GM11168 (cell line): Measurements from ENCODE around the gene EPHA2.

ENCODE experiments used
- in situ Hi-C: fragments of 300-500 bp; cut with MboI; formaldehyde crosslinking; loops from one replicate; pipeline ENCODE4 v1.12.0; 2022; ENCODE audit warnings: low sequenced_read_pairs; ENCODE audit not compliant: unreplicated experiment

Gene EPHA2

GRCh38 chr1:16125088-16125470 is 30.8 kb downstream of the EPHA2 start:
- in situ Hi-C loops: no loop called here

- in situ Hi-C loops: no loop called here
Measured at GRCh38 chr1:16124377-16125087, 31.3 kb downstream of the EPHA2 start.

GRCh38 chr1:16122916-16123315 is 33.0 kb downstream of the EPHA2 start:
- in situ Hi-C loops: no loop called here

GRCh38 chr1:16122350-16122881 is 33.5 kb downstream of the EPHA2 start:
- in situ Hi-C loops: no loop called here

GRCh38 chr1:16120940-16121410 is 34.9 kb downstream of the EPHA2 start:
- in situ Hi-C loops: no loop called here

- in situ Hi-C loops: no loop called here
Measured at GRCh38 chr1:16120407-16120806, 35.5 kb downstream of the EPHA2 start.

GRCh38 chr1:16119926-16120325 is 35.9 kb downstream of the EPHA2 start:
- in situ Hi-C loops: no loop called here

- in situ Hi-C loops: no loop called here
Measured at GRCh38 chr1:16119504-16119903, 36.4 kb downstream of the EPHA2 start.

GRCh38 chr1:16118706-16119105 is 37.2 kb downstream of the EPHA2 start:
- in situ Hi-C loops: no loop called here

GRCh38 chr1:16117936-16118335 is 37.9 kb downstream of the EPHA2 start:
- in situ Hi-C loops: no loop called here

GRCh38 chr1:16117369-16117768 is 38.5 kb downstream of the EPHA2 start:
- in situ Hi-C loops: no loop called here

- in situ Hi-C loops: no loop called here
Measured at GRCh38 chr1:16116625-16117024, 39.2 kb downstream of the EPHA2 start.

- in situ Hi-C loops: no loop called here
Measured at GRCh38 chr1:16116002-16116401, 39.9 kb downstream of the EPHA2 start.

- in situ Hi-C loops: no loop called here
Measured at GRCh38 chr1:16115468-16115983, 40.3 kb downstream of the EPHA2 start.

- in situ Hi-C loops: no loop called here
Measured at GRCh38 chr1:16114527-16115467, 41.1 kb downstream of the EPHA2 start.

GRCh38 chr1:16112596-16113555 is 43.0 kb downstream of the EPHA2 start:
- in situ Hi-C loops: no loop called here

- in situ Hi-C loops: no loop called here
Measured at GRCh38 chr1:16111771-16112595, 43.9 kb downstream of the EPHA2 start.

GRCh38 chr1:16110884-16111283 is 45.0 kb downstream of the EPHA2 start:
- in situ Hi-C loops: no loop called here

- in situ Hi-C loops: no loop called here
Measured at GRCh38 chr1:16110456-16110855, 45.4 kb downstream of the EPHA2 start.
